ENCODE measurements around the gene FURIN. TPM values are rescaled to one million over a fixed set of nuclear protein-coding genes. Genes with fewer than 3 reads are reported as not detected.
"Not testable (repeated sequence)": the region's sequence is repeated elsewhere in the genome, so short reads cannot be mapped to it uniquely, and the experiment has no call there.

Gene FURIN
- total RNA-seq, 1 donor from 2014 or later = 570 TPM

GRCh38 chr15:90834626-90835025 is 33.8 kb upstream of the FURIN start:
- no peak for DNase-seq (ENCODE audit: low spot score)
- Mint-ChIP-seq H3K27me3 (ENCODE audit: low read depth) (no peaks in the 10 kb centered on the region), H3K4me1 (ENCODE audit: low read depth) (peaks cover 55% of the 10 kb centered on the region), H3K4me3 (ENCODE audit: low read depth) (no peak overlapping the region), H3K9me3 (no peaks in the 10 kb centered on the region), H3K36me3 (ENCODE audit: low read depth) (peaks cover 14% of the 10 kb centered on the region), H3K27ac (peak overlapping the region; percentile 96)
- intact Hi-C loops (cut with micrococcal nuclease) = no loop called here

GRCh38 chr15:90836296-90836871 is 32.0 kb upstream of the FURIN start:
- H3K36me3 Mint-ChIP-seq (ENCODE audit: low read depth) = peaks cover 12% of the 10 kb centered on the region
- DNase-seq (ENCODE audit: low spot score) = no peak
- no peaks in the 10 kb centered on the region for H3K27me3 Mint-ChIP-seq (ENCODE audit: low read depth)
- peak overlapping the region; percentile 70 for H3K4me3 Mint-ChIP-seq (ENCODE audit: low read depth)
- intact Hi-C loops (cut with micrococcal nuclease) = no loop called here
- no peaks in the 10 kb centered on the region for H3K9me3 Mint-ChIP-seq
- peak overlapping the region; percentile 96 for H3K27ac Mint-ChIP-seq
- peaks cover 48% of the 10 kb centered on the region for H3K4me1 Mint-ChIP-seq (ENCODE audit: low read depth)

- Mint-ChIP-seq H3K36me3 (ENCODE audit: low read depth) (peaks cover 18% of the 10 kb centered on the region), H3K27me3 (ENCODE audit: low read depth) (no peaks in the 10 kb centered on the region), H3K27ac (peak overlapping the region; percentile 96), H3K4me3 (ENCODE audit: low read depth) (peak overlapping the region; percentile 70), H3K9me3 (no peaks in the 10 kb centered on the region), H3K4me1 (ENCODE audit: low read depth) (peaks cover 52% of the 10 kb centered on the region)
- intact Hi-C loops (cut with micrococcal nuclease) = no loop called here
- no peak for DNase-seq (ENCODE audit: low spot score)
These were observed 31.3 kb upstream of the FURIN start for GRCh38 chr15:90837094-90837493.

- no peaks in the 10 kb centered on the region for H3K9me3 Mint-ChIP-seq
- H3K36me3 Mint-ChIP-seq (ENCODE audit: low read depth) = peaks cover 23% of the 10 kb centered on the region
- peak overlapping the region; percentile 70 for H3K4me3 Mint-ChIP-seq (ENCODE audit: low read depth)
- no peaks in the 10 kb centered on the region for H3K27me3 Mint-ChIP-seq (ENCODE audit: low read depth)
- peaks cover 54% of the 10 kb centered on the region for H3K4me1 Mint-ChIP-seq (ENCODE audit: low read depth)
- DNase-seq (ENCODE audit: low spot score) = peak; percentile 79
- H3K27ac Mint-ChIP-seq = peak overlapping the region; percentile 96
- intact Hi-C loops (cut with micrococcal nuclease) = loop anchor here (1.0 kb wide), 4 partner anchors 8 to 31 kb away; no protein-coding TSS in a partner anchor
These were observed 30.2 kb upstream of the FURIN start for GRCh38 chr15:90838139-90838538.

GRCh38 chr15:90838544-90838943 is 29.8 kb upstream of the FURIN start:
- Mint-ChIP-seq H3K27me3 (ENCODE audit: low read depth) (no peaks in the 10 kb centered on the region), H3K27ac (peak overlapping the region; percentile 96), H3K4me1 (ENCODE audit: low read depth) (peaks cover 52% of the 10 kb centered on the region), H3K4me3 (ENCODE audit: low read depth) (peak overlapping the region; percentile 70), H3K9me3 (no peaks in the 10 kb centered on the region), H3K36me3 (ENCODE audit: low read depth) (peaks cover 23% of the 10 kb centered on the region)
- intact Hi-C loops (cut with micrococcal nuclease) = loop anchor here (1.0 kb wide), 4 partner anchors 8 to 31 kb away; no protein-coding TSS in a partner anchor
- DNase-seq (ENCODE audit: low spot score) = no peak

- Mint-ChIP-seq H3K27ac (peak overlapping the region; percentile 96), H3K36me3 (ENCODE audit: low read depth) (peaks cover 19% of the 10 kb centered on the region), H3K27me3 (ENCODE audit: low read depth) (no peaks in the 10 kb centered on the region), H3K4me1 (ENCODE audit: low read depth) (peaks cover 52% of the 10 kb centered on the region), H3K4me3 (ENCODE audit: low read depth) (peak overlapping the region; percentile 70), H3K9me3 (no peaks in the 10 kb centered on the region)
- DNase-seq (ENCODE audit: low spot score) = no peak
- intact Hi-C loops (cut with micrococcal nuclease) = no loop called here
These were observed 29.0 kb upstream of the FURIN start for GRCh38 chr15:90839187-90840071.

- no peak for DNase-seq (ENCODE audit: low spot score)
- H3K27me3 Mint-ChIP-seq (ENCODE audit: low read depth) = no peaks in the 10 kb centered on the region
- H3K9me3 Mint-ChIP-seq = no peaks in the 10 kb centered on the region
- intact Hi-C loops (cut with micrococcal nuclease) = no loop called here
- H3K4me1 Mint-ChIP-seq (ENCODE audit: low read depth) = peaks cover 53% of the 10 kb centered on the region
- H3K27ac Mint-ChIP-seq = peak overlapping the region; percentile 96
- peak overlapping the region; percentile 70 for H3K4me3 Mint-ChIP-seq (ENCODE audit: low read depth)
- peaks cover 24% of the 10 kb centered on the region for H3K36me3 Mint-ChIP-seq (ENCODE audit: low read depth)
These were observed 28.1 kb upstream of the FURIN start for GRCh38 chr15:90840157-90840855.

- Mint-ChIP-seq H3K27ac (no peak overlapping the region), H3K4me1 (ENCODE audit: low read depth) (peaks cover 57% of the 10 kb centered on the region)
These were observed 27.4 kb upstream of the FURIN start for GRCh38 chr15:90840954-90841353.

GRCh38 chr15:90844696-90845095 is 23.7 kb upstream of the FURIN start:
- peaks cover 39% of the 10 kb centered on the region for H3K36me3 Mint-ChIP-seq (ENCODE audit: low read depth)
- H3K27me3 Mint-ChIP-seq (ENCODE audit: low read depth) = no peaks in the 10 kb centered on the region
- H3K4me3 Mint-ChIP-seq (ENCODE audit: low read depth) = peak overlapping the region; percentile 5
- H3K27ac Mint-ChIP-seq = peak overlapping the region; percentile 87
- H3K9me3 Mint-ChIP-seq = no peaks in the 10 kb centered on the region
- no peak for DNase-seq (ENCODE audit: low spot score)
- peaks cover 33% of the 10 kb centered on the region for H3K4me1 Mint-ChIP-seq (ENCODE audit: low read depth)
- intact Hi-C loops (cut with micrococcal nuclease) = loop anchor here (1.0 kb wide), 1 partner anchor 9 kb away; no protein-coding TSS in a partner anchor

More at GRCh38 chr15:90840954-90841353, 27.4 kb upstream of the FURIN start:
- H3K27me3 Mint-ChIP-seq (ENCODE audit: low read depth) = no peaks in the 10 kb centered on the region
- DNase-seq (ENCODE audit: low spot score) = no peak
- H3K9me3 Mint-ChIP-seq = no peaks in the 10 kb centered on the region
- intact Hi-C loops (cut with micrococcal nuclease) = no loop called here
- H3K4me3 Mint-ChIP-seq (ENCODE audit: low read depth) = no peak overlapping the region
- H3K36me3 Mint-ChIP-seq (ENCODE audit: low read depth) = peaks cover 28% of the 10 kb centered on the region

GRCh38 chr15:90845201-90845949 is 23.0 kb upstream of the FURIN start:
- Mint-ChIP-seq H3K36me3 (ENCODE audit: low read depth) (peaks cover 37% of the 10 kb centered on the region), H3K9me3 (no peaks in the 10 kb centered on the region), H3K4me1 (ENCODE audit: low read depth) (peaks cover 28% of the 10 kb centered on the region), H3K4me3 (ENCODE audit: low read depth) (no peak overlapping the region), H3K27me3 (ENCODE audit: low read depth) (no peaks in the 10 kb centered on the region), H3K27ac (peak overlapping the region; percentile 87)
- DNase-seq (ENCODE audit: low spot score) = peak; percentile 37
- intact Hi-C loops (cut with micrococcal nuclease) = loop anchor here (1.0 kb wide), 1 partner anchor 8 kb away; no protein-coding TSS in a partner anchor

GRCh38 chr15:90849424-90849823 is 19.0 kb upstream of the FURIN start:
- H3K4me3 Mint-ChIP-seq (ENCODE audit: low read depth); H3K27me3 Mint-ChIP-seq (ENCODE audit: low read depth); DNase-seq (ENCODE audit: low spot score); H3K9me3 Mint-ChIP-seq; intact Hi-C loops (cut with micrococcal nuclease): not testable (repeated sequence)
- Mint-ChIP-seq H3K27ac (peak overlapping the region; percentile 46), H3K4me1 (ENCODE audit: low read depth) (peaks cover 49% of the 10 kb centered on the region), H3K36me3 (ENCODE audit: low read depth) (peaks cover 46% of the 10 kb centered on the region)

GRCh38 chr15:90851114-90851513 is 17.3 kb upstream of the FURIN start:
- no peaks in the 10 kb centered on the region for H3K9me3 Mint-ChIP-seq
- H3K27me3 Mint-ChIP-seq (ENCODE audit: low read depth) = no peaks in the 10 kb centered on the region
- H3K4me3 Mint-ChIP-seq (ENCODE audit: low read depth) = peak overlapping the region; percentile 60
- H3K4me1 Mint-ChIP-seq (ENCODE audit: low read depth) = peaks cover 53% of the 10 kb centered on the region
- peak overlapping the region; percentile 94 for H3K27ac Mint-ChIP-seq
- no peak for DNase-seq (ENCODE audit: low spot score)
- intact Hi-C loops (cut with micrococcal nuclease) = loop anchor here (10.0 kb wide), 1 partner anchor 436 kb away; no protein-coding TSS in a partner anchor
- H3K36me3 Mint-ChIP-seq (ENCODE audit: low read depth) = peaks cover 39% of the 10 kb centered on the region
